ENCODE measurements around the gene BIRC5. TPM values are rescaled to one million over a fixed set of nuclear protein-coding genes. Genes with fewer than 3 reads are reported as not detected.

Gene BIRC5
- total RNA-seq, 3 donors from 2014 or later: 2.4 to 22.4 (median 4.7) TPM

GRCh38 chr17:78180083-78180482 lies 34.0 kb upstream of the BIRC5 start:
- H3K4me1 ChIP-seq (ENCODE audit: low read depth): peaks cover 30% of the 10 kb centered on the region
- no peak overlapping the region for H3K4me3 ChIP-seq
- ATAC-seq (no peak), DNase-seq (peak in 1 of 3 donors; percentile 46)
- H3K9me3 ChIP-seq: no peaks in the 10 kb centered on the region
- TF ChIP-seq CTCF (IDR thresholded peaks at IDR 0.05): no peak
- H3K36me3 ChIP-seq (ENCODE audit: low read depth): no peaks in the 10 kb centered on the region
- intact Hi-C loops (cut with DNase I, micrococcal nuclease): no loop called here

GRCh38 chr17:78180508-78180907 lies 33.5 kb upstream of the BIRC5 start:
- TF ChIP-seq CTCF (IDR thresholded peaks at IDR 0.05): no peak
- ATAC-seq (no peak), DNase-seq (no peak)
- H3K9me3 ChIP-seq: no peaks in the 10 kb centered on the region
- intact Hi-C loops (cut with DNase I, micrococcal nuclease): no loop called here
- no peaks in the 10 kb centered on the region for H3K36me3 ChIP-seq (ENCODE audit: low read depth)
- H3K4me3 ChIP-seq: no peak overlapping the region
- H3K4me1 ChIP-seq (ENCODE audit: low read depth): peaks cover 26% of the 10 kb centered on the region

GRCh38 chr17:78182504-78182903 lies 31.5 kb upstream of the BIRC5 start:
- ATAC-seq (no peak), DNase-seq (no peak)
- H3K36me3 ChIP-seq (ENCODE audit: low read depth): no peaks in the 10 kb centered on the region
- no peaks in the 10 kb centered on the region for H3K9me3 ChIP-seq
- peaks cover 8% of the 10 kb centered on the region for H3K4me1 ChIP-seq (ENCODE audit: low read depth)
- intact Hi-C loops (cut with DNase I, micrococcal nuclease): no loop called here
- TF ChIP-seq CTCF (IDR thresholded peaks at IDR 0.05): no peak
- H3K4me3 ChIP-seq: no peak overlapping the region

GRCh38 chr17:78183916-78184315 lies 30.1 kb upstream of the BIRC5 start:
- H3K4me1 ChIP-seq (ENCODE audit: low read depth): peaks cover 9% of the 10 kb centered on the region
- intact Hi-C loops (cut with DNase I, micrococcal nuclease): no loop called here
- ATAC-seq: no peak

GRCh38 chr17:78184351-78184750 lies 29.7 kb upstream of the BIRC5 start:
- H3K9me3 ChIP-seq: no peaks in the 10 kb centered on the region
- peaks cover 5% of the 10 kb centered on the region for H3K4me1 ChIP-seq (ENCODE audit: low read depth)
- no peak for TF ChIP-seq CTCF (IDR thresholded peaks at IDR 0.05)
- intact Hi-C loops (cut with DNase I, micrococcal nuclease): no loop called here
- H3K36me3 ChIP-seq (ENCODE audit: low read depth): no peaks in the 10 kb centered on the region
- ATAC-seq: no peak
- no peak for DNase-seq
- H3K4me3 ChIP-seq: no peak overlapping the region

More at GRCh38 chr17:78183916-78184315, 30.1 kb upstream of the BIRC5 start:
- DNase-seq: no peak
- Histone ChIP-seq H3K9me3 (no peaks in the 10 kb centered on the region), H3K4me3 (no peak overlapping the region), H3K36me3 (ENCODE audit: low read depth) (no peaks in the 10 kb centered on the region)
- TF ChIP-seq CTCF (IDR thresholded peaks at IDR 0.05): no peak

GRCh38 chr17:78184868-78185267 lies 29.2 kb upstream of the BIRC5 start:
- peaks cover 5% of the 10 kb centered on the region for H3K4me1 ChIP-seq (ENCODE audit: low read depth)
- no peaks in the 10 kb centered on the region for H3K9me3 ChIP-seq
- ATAC-seq (no peak), DNase-seq (no peak)
- H3K36me3 ChIP-seq (ENCODE audit: low read depth): no peaks in the 10 kb centered on the region
- no peak for TF ChIP-seq CTCF (IDR thresholded peaks at IDR 0.05)
- H3K4me3 ChIP-seq: no peak overlapping the region
- intact Hi-C loops (cut with DNase I, micrococcal nuclease): loop anchor here in 1 of 2 donors (5.0 kb wide), 1 partner anchor 73 kb away; no protein-coding TSS in a partner anchor

Measured in mucosa of descending colon (tissue), 3 donors.